OCI-LY1 (cell line): Measurements from ENCODE around the gene SS18L1.

Source experiments
- CTCF ChIP-seq: fragments of 200-600 bp; sonication (generic), shearing (Covaris generic); IDR thresholded peaks from 2 replicates; pipeline ENCODE4 v1.5.1; 2017; ENCODE audit warnings: mild to moderate bottlenecking, antibody characterized with exemption, low read length, moderate library complexity, mixed read lengths
- EZH2 ChIP-seq: fragments of 200-600 bp; sonication (generic), shearing (Covaris generic); IDR thresholded peaks from 2 replicates; pipeline ENCODE4 v1.8.0; 2017; ENCODE audit warnings: borderline replicate concordance, mixed run types, mild to moderate bottlenecking, antibody characterized with exemption, low read length, moderate library complexity, mixed read lengths

GRCh38 chr20:62201173-62202082 is 57.9 kb downstream of the SS18L1 start:
- no peak for TF ChIP-seq CTCF
- TF ChIP-seq EZH2, result no peak
